Ammon's horn (tissue), 1 donor: ENCODE measurements around the gene PPIL3.
"Not testable (repeated sequence)": the region's sequence is repeated elsewhere in the genome, so short reads cannot be mapped to it uniquely, and the experiment has no call there.

Experiments used
- DNase-seq: peaks from one replicate; pipeline ENCODE4 v3.0.0-alpha.2; 2016; ENCODE audit warnings: low spot score

PPIL3 gene

DNA sequence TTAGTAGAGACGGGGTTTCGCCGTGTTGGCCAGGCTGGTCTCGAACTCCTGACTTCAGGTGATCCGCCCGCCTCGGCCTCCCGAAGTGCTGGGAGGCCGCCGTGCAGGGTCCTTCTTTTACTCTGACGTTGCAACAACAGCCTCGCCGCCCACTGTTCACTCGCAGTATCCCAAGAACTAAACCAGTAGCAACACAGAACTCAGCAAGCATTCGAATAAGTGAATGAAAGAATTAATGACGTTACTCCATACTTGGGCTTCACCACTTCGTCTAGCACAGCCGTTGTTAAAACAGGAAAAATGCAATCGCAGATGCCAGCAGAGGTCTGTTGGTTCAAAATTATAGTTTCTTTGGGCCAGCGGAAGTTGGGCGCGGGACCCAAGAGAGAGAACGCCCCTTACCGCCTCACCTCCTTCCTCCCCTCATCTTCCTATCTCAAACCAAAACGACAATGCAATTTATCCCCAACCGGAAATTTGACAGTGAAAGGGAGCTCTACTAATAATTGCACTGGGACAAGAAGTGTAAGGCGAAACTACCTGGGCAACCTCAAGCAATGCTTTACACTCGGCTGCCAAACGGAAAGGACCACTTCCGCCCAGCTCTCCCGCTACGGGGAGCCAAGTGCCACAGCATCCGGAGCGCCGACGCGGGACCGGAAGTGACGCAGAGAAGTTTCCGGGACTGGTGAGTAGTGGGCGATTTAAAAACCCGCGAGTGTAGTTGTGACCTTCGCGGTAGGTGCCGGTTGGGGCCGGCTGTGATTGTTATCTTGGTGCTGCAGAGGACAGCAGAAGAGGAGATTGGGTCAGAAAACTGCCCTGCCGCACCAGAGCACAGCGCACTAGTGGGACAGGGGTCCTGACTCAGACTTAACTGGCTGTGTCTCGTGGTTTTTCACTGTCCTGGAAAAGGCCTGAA, at the start of gene PPIL3, which contains the start of gene NIF3L1:
TSS of gene PPIL3 (minus strand) at position 374 of the 922 bp plus-strand sequence. CDS start 1,462 bp downstream, outside the sequence.
TSS of gene NIF3L1 (plus strand) at position 668 of the 922 bp plus-strand sequence. CDS start 2,573 bp downstream, outside the sequence.
- peak; percentile 97 for DNase-seq

DNA sequence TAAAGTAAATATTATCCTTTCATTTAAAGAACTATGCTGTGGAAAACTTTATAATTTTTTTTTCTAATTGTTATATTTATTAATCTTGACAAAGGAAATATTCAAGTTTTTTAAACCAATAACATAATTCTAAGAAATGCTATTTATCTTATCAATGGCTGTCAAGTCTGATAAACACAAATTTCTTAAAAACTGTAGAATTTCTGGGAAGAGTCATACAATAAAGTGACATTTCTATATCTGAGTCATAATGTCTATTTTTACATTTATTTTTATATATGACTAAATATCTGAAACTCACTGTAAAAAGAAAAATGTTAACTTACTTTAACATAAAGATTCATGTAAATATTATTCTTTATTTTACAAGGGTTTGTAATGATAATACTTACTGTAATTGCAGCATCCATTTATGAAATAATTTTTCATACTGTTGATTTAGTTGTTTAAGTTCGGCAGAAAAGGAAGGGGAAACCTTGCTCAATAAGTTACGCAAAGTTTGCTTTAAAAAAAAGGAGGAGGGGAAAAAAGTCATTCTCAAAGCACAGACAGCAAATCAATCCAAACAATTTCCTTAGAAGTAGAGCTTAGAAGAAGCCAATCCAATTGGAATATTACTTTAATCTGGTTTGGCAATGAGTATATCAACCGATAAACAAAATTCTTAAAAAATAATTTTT, 42.2 kb upstream of the PPIL3 start:
- no peak for DNase-seq

DNA sequence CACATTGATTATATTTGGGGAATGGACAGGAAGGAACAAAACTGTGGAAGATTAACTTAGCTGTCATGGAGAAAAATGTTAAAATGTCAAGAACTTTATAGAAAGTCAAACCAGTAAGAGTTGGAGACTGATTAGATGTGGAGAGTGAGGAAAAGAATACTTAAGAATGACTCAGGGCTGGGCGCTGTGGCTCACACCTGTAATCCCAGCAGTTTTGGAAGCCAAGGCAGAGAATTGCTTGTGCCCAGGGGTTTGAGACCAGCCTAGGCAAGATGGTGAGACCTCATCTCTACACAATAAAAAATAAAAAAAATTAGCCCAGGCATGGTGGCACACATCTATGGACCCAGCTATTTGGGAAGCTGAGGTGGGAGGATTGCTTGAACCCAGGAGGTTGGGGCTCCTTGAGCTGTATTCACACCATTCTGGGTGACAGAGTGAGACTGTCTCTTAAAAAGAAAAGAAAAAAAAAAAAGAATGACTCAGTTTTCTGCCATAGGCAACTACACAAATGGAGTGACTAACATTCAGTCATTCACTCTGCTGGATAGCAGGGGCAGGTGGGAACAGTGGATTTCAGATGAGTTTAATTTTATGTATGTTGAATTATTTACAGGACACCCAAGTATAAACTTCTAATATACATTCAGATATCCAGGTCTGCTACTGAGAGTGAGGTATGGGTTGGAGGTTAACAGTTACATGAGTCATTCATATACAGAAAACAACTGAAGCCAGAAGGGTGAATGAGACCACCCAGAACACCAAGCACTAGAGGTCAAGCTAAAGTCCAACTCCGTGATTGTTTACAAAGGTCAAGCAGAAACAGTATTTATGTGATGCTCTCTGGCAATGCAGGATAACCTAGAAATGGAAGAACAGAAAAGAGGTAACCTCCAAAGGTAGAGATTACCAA, 40.7 kb upstream of the PPIL3 start:
- DNase-seq = no peak

DNA sequence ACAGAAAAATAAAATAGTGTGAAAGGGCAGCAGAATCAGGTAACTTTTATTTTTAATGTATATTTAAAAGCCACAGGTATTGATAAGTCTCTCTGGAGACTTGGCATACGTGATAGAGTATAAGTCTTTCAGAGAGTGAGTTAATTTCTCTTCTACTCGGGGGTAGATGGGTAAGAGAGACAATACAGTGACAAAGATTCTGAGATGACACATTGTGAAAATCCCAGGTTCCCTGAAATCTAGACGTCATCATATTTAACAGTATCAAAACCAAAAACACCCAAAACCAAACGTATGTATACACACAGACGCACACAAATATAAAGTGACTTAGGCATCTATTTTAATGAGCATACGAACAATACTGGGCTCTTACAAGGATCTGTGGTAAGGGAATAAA, 33.6 kb upstream of the PPIL3 start:
- DNase-seq = no peak

DNA sequence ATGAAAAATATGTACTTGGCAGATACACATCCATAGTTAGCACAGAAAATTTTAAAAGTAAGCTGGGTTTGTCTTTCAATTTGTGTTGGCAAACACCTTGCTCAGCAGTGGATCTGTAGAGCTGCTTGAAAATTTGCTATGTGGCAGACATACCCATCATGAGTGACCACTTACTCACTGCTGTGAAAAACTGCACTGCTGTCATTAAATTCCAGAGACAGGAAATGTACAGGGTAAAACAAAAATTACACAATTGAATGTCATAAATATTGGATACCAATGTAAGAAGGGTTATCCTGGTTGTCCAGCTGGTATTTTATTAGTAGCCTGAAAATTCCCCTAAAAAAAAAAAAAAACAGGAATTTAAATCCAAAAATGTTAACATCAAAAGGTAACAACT, 24.8 kb upstream of the PPIL3 start:
- no peak for DNase-seq

- no peak for DNase-seq
Observed at GRCh38 chr2:200909958-200910357, 21.1 kb upstream of the PPIL3 start.

- DNase-seq = peak; percentile 88
Observed at GRCh38 chr2:200905618-200906296, 16.9 kb upstream of the PPIL3 start.

GRCh38 chr2:200901459-200902072, 12.7 kb upstream of the PPIL3 start:
- DNase-seq = peak; percentile 80

DNA sequence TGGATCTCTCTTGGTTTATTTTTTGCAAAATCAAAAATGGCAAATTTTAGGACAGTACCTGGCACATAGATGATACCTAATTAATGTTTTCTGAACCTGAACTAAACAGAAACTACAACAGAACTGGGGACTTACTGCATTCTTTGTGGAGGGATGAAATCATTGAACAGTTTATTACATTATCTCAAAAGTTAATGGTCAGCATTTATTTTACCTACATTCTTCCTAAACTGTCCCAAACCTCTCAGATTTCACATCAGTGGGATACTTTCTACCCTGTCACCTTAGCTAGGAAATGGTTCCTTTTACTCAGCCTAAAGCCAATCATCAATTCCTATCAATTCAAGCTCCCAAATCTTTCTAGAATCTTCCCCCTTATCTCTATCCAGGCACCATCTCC, 10.6 kb upstream of the PPIL3 start:
- no peak for DNase-seq

DNA sequence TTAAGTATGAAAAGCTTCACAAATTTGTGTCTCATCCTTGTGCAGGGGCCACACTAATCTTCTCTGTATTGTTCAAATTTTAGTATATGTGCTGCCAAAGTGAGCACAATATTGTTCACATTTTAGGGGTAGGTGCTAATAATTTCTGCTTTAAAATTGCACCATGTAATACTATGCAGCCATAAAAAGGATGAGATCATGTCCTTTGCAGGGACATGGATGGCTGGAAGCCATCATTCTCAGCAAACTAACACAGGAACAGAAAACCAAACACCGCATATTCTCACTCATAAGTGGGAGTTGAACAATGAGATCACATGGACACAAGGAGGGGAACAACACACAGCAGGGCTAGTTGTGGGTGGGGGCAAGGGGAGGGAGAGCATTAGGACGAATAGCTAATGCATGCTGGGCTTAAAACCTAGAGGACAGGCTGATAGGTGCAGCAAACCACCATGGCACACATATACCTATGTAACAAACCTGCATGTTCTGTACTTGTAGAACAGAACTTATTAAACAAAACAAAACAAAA, 7.1 kb downstream of the PPIL3 start:
- DNase-seq = not testable (repeated sequence)

GRCh38 chr2:200878289-200878880, 10.5 kb downstream of the PPIL3 start:
- DNase-seq = no peak

GRCh38 chr2:200877443-200877842, 11.4 kb downstream of the PPIL3 start:
- no peak for DNase-seq

- DNase-seq = no peak
Observed at GRCh38 chr2:200873560-200873959, 15.3 kb downstream of the PPIL3 start.

GRCh38 chr2:200871151-200871550, 17.7 kb downstream of the PPIL3 start:
- no peak for DNase-seq

DNA sequence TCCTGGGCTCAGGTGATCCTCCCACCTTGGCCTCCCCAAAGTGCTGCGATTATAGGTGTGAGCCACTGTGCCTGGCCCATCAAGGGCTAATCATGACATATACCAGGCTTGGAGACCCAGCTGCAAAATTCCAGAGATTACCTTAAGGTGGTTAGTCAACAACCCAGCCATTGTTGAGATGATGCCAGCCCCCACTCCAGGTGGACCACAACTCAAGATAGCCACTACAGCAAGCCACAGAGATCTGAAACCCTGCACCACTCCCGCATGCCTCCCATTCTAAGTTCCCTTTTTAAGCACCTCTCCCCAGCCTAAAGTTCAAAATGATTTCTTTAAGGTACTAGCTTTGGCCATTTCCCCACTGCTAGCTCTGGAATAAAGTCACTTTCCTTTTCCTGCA, 19.9 kb downstream of the PPIL3 start:
- no peak for DNase-seq

DNA sequence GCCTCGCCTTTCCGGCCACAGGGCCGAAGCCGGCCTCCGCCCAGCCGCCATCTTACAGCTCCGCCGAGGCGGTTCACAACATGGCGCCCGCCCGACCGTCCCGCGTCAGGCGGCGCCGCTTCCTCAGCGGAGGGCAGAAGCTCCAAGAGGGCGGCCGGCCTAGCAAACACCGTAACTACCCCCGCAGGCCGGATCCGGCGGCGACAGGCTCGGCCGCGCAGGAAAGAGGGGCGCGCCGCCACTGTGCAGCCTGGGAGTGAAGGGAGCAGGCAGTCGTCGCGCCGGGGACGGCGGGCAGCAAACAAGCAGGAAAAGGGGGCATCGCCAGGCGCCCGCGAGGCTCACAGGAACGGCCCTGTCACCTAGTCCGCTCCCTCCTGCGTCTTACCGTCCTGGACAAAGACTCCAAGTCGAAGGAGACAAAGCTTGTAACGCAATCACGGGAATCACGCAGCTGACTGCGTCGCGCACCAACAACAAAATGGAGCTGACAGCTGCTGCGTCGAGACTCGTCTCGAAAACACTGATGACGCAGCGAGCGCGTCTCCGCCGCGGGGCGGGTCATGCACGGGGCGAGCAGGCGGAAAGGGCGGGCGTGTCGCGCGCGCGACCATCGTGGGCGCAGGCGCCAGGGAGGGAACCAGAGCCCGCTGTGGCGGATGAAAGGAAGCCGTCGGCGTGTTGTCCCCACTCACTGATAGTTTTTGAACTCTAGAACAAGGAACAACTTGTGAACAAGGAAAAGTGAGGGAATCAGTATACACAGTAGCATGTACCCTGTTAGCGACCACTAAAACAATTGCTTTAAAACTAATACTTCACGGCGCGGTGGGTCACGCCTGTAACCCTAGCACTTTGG, 24.5 kb downstream of the PPIL3 start, which contains the start of gene CLK1:
TSS of gene CLK1 (minus strand) at position 483 of the 859 bp plus-strand sequence. CDS start 2,796 bp downstream, outside the sequence.
- DNase-seq = peak; percentile 97

DNA sequence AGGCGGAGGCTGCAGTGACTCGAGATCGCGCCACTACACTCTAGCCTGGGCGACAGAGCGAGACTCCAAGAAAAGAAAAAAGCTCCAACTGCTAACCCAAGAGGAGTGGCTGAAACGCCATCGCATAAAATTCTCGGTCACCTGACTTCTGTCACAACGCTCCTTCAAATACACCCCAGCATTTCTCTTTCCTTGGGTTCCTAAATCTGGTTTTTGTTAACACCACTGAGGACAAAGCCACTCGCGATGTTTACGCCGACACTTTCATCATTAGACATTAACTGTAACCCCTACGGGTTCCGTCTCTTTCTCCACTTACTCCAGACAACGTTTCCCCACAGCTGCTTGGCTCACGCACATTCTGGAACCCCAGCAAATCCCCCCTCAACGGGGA, 25.1 kb downstream of the PPIL3 start:
- no peak for DNase-seq

GRCh38 chr2:200862532-200863000, 26.3 kb downstream of the PPIL3 start:
- peak; percentile 56 for DNase-seq

- peak; percentile 13 for DNase-seq
Observed at GRCh38 chr2:200861617-200862155, 27.2 kb downstream of the PPIL3 start.
